A549 (cell line): ENCODE measurements around the gene ANGPT4.

Experiments
- KDM1A ChIP-seq: fragments of 200-600 bp; sonication (generic); IDR thresholded peaks from 2 replicates; pipeline ENCODE4 v1.6.1; 2016; ENCODE audit warnings: low read depth, mild to moderate bottlenecking
- TF ChIP-seq, protein P1 (sequence below): fragments of >200 bp; sonication (Bioruptor Twin); formaldehyde crosslinking; IDR thresholded peaks from 3 replicates; pipeline ENCODE4 v1.5.1; 2016
- TF ChIP-seq, protein P2 (sequence below): IDR thresholded peaks from 2 replicates; pipeline ENCODE4 v1.6.1; 2012

GRCh38 chr20:924639-925038 lies 8.5 kb upstream of the ANGPT4 start:
- TF ChIP-seq, protein P1, sequence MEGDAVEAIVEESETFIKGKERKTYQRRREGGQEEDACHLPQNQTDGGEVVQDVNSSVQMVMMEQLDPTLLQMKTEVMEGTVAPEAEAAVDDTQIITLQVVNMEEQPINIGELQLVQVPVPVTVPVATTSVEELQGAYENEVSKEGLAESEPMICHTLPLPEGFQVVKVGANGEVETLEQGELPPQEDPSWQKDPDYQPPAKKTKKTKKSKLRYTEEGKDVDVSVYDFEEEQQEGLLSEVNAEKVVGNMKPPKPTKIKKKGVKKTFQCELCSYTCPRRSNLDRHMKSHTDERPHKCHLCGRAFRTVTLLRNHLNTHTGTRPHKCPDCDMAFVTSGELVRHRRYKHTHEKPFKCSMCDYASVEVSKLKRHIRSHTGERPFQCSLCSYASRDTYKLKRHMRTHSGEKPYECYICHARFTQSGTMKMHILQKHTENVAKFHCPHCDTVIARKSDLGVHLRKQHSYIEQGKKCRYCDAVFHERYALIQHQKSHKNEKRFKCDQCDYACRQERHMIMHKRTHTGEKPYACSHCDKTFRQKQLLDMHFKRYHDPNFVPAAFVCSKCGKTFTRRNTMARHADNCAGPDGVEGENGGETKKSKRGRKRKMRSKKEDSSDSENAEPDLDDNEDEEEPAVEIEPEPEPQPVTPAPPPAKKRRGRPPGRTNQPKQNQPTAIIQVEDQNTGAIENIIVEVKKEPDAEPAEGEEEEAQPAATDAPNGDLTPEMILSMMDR: no peak
- TF ChIP-seq, protein P2, sequence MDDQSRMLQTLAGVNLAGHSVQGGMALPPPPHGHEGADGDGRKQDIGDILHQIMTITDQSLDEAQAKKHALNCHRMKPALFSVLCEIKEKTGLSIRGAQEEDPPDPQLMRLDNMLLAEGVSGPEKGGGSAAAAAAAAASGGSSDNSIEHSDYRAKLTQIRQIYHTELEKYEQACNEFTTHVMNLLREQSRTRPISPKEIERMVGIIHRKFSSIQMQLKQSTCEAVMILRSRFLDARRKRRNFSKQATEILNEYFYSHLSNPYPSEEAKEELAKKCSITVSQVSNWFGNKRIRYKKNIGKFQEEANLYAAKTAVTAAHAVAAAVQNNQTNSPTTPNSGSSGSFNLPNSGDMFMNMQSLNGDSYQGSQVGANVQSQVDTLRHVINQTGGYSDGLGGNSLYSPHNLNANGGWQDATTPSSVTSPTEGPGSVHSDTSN: no peak
- TF ChIP-seq KDM1A: no peak
